Caco-2 (cell line): ENCODE data around the gene MSANTD7. TPM values are rescaled to one million over a fixed set of nuclear protein-coding genes. Genes with fewer than 3 reads are reported as not detected.

Experiments
- BruUV-seq: library from RNA; stranded (reverse); fragments of 400-500 nt; replicated peaks from 2 replicates; lab custom pipeline; 2021; lab: Mats Ljungman, UMichigan
- CTCF ChIA-PET: fragments of 300-600 bp; sonication (Branson Sonifier 250); formaldehyde crosslinking; loops from one replicate; lab custom pipeline; 2022; ENCODE audit warnings: antibody characterized with exemption; lab: Charles Lee
- POLR2A ChIA-PET: fragments of 300-600 bp; sonication (Branson Sonifier 250); formaldehyde crosslinking; loops from one replicate; lab custom pipeline; 2022; ENCODE audit warnings: antibody characterized with exemption; lab: Charles Lee
- DNase-seq, 2 experiments: peaks; one replicate each; pipeline versions ENCODE4 v3.0.0 to v3.0.0-alpha.2; 2020 to 2022
- H3K27me3 ChIP-seq: replicated peaks from 2 replicates; pipeline ENCODE4 v1.6.0; 2011; ENCODE audit warnings: low read length; ENCODE audit not compliant: control insufficient read depth, insufficient read depth
- H3K36me3 ChIP-seq: 2 replicates; pipeline ENCODE4 v1.5.1; 2011; ENCODE audit warnings: low read length; ENCODE audit not compliant: control insufficient read depth, insufficient read depth
- H3K4me1 ChIP-seq: fragments of 250-450 bp; sonication (Bioruptor Pico); 2 replicates; pipeline ENCODE4 v1.5.1; 2020; ENCODE audit warnings: mild to moderate bottlenecking
- H3K4me3 ChIP-seq: 2 replicates; pipeline ENCODE4 v1.5.1; 2011; ENCODE audit warnings: low read depth, mild to moderate bottlenecking, control low read depth, low read length
- H3K9me3 ChIP-seq: fragments of 250-450 bp; sonication (Bioruptor Pico); 2 replicates; pipeline ENCODE4 v1.5.1; 2020; ENCODE audit warnings: mild to moderate bottlenecking, moderate library complexity
- H3K27ac Mint-ChIP-seq: one replicate; pipeline ENCODE4 v1.8.0; 2022; ENCODE audit warnings: mixed read lengths; ENCODE audit not compliant: unreplicated experiment
- H3K27me3 Mint-ChIP-seq: one replicate; pipeline ENCODE4 v1.8.0; 2022; ENCODE audit warnings: mixed read lengths; ENCODE audit not compliant: insufficient read depth, unreplicated experiment
- H3K36me3 Mint-ChIP-seq: one replicate; pipeline ENCODE4 v1.8.0; 2022; ENCODE audit warnings: mild to moderate bottlenecking, mixed read lengths; ENCODE audit not compliant: insufficient read depth, unreplicated experiment
- H3K4me1 Mint-ChIP-seq: one replicate; pipeline ENCODE4 v1.8.0; 2022; ENCODE audit warnings: low read depth, mixed read lengths; ENCODE audit not compliant: unreplicated experiment
- H3K4me3 Mint-ChIP-seq: one replicate; pipeline ENCODE4 v1.8.0; 2022; ENCODE audit warnings: mild to moderate bottlenecking, moderate library complexity, mixed read lengths; ENCODE audit not compliant: unreplicated experiment
- H3K9me3 Mint-ChIP-seq: one replicate; pipeline ENCODE4 v1.8.0; 2022; ENCODE audit warnings: mixed read lengths; ENCODE audit not compliant: unreplicated experiment
- intact Hi-C: fragments of 100-400 bp; cut with micrococcal nuclease; formaldehyde crosslinking; loops from one replicate; pipeline ENCODE4 v1.10.0; 2022; ENCODE audit not compliant: unreplicated experiment
- total RNA-seq: library from RNA; stranded (reverse); gene quantifications from 2 replicates; pipeline ENCODE4 v1.2.3, GENCODE V29; 2022
- TF ChIP-seq, protein P1 (sequence below), 2 experiments: fragments of 200-600 bp in 1 of 2; IDR thresholded peaks; 1 replicate in 1 of 2; 2 replicates in 1 of 2; pipeline versions ENCODE4 v1.5.1 to v1.8.0; 2011 to 2022; ENCODE audit warnings: antibody characterized with exemption in 1 of 2, control low read depth in 1 of 2, inconsistent platforms in 1 of 2, low read depth in 1 of 2, low read length in 1 of 2, mild to moderate bottlenecking in 1 of 2, moderate library complexity in 1 of 2; ENCODE audit not compliant: insufficient read depth in 1 of 2, severe bottlenecking in 1 of 2, unreplicated experiment in 1 of 2

The MSANTD7 gene
- total RNA-seq, 1 experiment from 2014 or later: 30.0 TPM

GRCh38 chr10:14843327-14843988, 5.4 kb downstream of the MSANTD7 start:
- Mint-ChIP-seq H3K36me3 (peaks cover 63% of the 10 kb centered on the region), H3K9me3 (no peaks in the 10 kb centered on the region), H3K27me3 (no peaks in the 10 kb centered on the region), H3K27ac (no peak overlapping the region), H3K4me1 (peaks cover 7% of the 10 kb centered on the region), H3K4me3 (no peak overlapping the region)
- Histone ChIP-seq H3K27me3 (no peaks in the 10 kb centered on the region), H3K9me3 (no peaks in the 10 kb centered on the region), H3K36me3 (peaks cover 3% of the 10 kb centered on the region), H3K4me1 (no peaks in the 10 kb centered on the region), H3K4me3 (no peak overlapping the region)
- TF ChIP-seq, protein P1, sequence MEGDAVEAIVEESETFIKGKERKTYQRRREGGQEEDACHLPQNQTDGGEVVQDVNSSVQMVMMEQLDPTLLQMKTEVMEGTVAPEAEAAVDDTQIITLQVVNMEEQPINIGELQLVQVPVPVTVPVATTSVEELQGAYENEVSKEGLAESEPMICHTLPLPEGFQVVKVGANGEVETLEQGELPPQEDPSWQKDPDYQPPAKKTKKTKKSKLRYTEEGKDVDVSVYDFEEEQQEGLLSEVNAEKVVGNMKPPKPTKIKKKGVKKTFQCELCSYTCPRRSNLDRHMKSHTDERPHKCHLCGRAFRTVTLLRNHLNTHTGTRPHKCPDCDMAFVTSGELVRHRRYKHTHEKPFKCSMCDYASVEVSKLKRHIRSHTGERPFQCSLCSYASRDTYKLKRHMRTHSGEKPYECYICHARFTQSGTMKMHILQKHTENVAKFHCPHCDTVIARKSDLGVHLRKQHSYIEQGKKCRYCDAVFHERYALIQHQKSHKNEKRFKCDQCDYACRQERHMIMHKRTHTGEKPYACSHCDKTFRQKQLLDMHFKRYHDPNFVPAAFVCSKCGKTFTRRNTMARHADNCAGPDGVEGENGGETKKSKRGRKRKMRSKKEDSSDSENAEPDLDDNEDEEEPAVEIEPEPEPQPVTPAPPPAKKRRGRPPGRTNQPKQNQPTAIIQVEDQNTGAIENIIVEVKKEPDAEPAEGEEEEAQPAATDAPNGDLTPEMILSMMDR (IDR thresholded peaks at IDR 0.05; ENCODE audit: insufficient read depth in 1 of 2, low read depth in 1 of 2, low read length in 1 of 2, severe bottlenecking in 1 of 2, unreplicated experiment in 1 of 2): no peak
- BruUV-seq: no TSS peak
- CTCF ChIA-PET: interaction anchor here (0.9 kb wide), 1 partner anchor 9 kb away, joined by 3 read pairs; no protein-coding TSS in a partner anchor
- POLR2A ChIA-PET: no interaction called here
- intact Hi-C loops: no loop called here
- no peak for DNase-seq

DNA sequence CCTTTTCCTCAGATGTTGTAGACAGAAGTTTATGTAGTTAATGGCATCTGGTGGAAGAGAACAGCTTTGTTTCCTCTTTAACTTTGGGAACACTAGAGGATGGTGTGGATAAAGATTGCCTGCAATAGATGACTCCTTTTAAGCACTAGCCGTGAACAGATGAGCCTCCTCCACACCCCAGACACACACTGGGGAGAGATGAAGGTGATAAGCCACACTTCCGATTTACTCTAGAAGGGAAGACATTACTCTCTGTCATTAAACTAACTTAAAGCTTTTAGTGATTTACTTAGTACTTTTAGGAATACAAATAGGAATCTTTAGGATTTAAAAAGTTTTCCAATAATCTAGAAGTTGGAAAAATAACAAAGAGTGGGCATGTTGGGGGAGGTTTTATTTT, 6.8 kb downstream of the MSANTD7 start:
- H3K4me1 Mint-ChIP-seq: no peaks in the 10 kb centered on the region
- Histone ChIP-seq H3K27me3 (no peaks in the 10 kb centered on the region), H3K4me1 (no peaks in the 10 kb centered on the region), H3K4me3 (no peak overlapping the region), H3K36me3 (peaks cover 3% of the 10 kb centered on the region), H3K9me3 (no peaks in the 10 kb centered on the region)
- no TSS peak for BruUV-seq
- H3K27ac Mint-ChIP-seq: no peak overlapping the region
- H3K4me3 Mint-ChIP-seq: no peak overlapping the region
- TF ChIP-seq, protein P1 (IDR thresholded peaks at IDR 0.05; ENCODE audit: insufficient read depth in 1 of 2, low read depth in 1 of 2, low read length in 1 of 2, severe bottlenecking in 1 of 2, unreplicated experiment in 1 of 2): no peak
- H3K27me3 Mint-ChIP-seq: no peaks in the 10 kb centered on the region
- CTCF ChIA-PET: no interaction called here
- POLR2A ChIA-PET: interaction anchor here (0.5 to 0.6 kb wide), 2 partner anchors 32 to 94 kb away, joined by 3 to 5 read pairs; no protein-coding TSS in a partner anchor
- H3K36me3 Mint-ChIP-seq: peaks cover 59% of the 10 kb centered on the region
- DNase-seq: no peak
- intact Hi-C loops: no loop called here
- H3K9me3 Mint-ChIP-seq: no peaks in the 10 kb centered on the region

DNA sequence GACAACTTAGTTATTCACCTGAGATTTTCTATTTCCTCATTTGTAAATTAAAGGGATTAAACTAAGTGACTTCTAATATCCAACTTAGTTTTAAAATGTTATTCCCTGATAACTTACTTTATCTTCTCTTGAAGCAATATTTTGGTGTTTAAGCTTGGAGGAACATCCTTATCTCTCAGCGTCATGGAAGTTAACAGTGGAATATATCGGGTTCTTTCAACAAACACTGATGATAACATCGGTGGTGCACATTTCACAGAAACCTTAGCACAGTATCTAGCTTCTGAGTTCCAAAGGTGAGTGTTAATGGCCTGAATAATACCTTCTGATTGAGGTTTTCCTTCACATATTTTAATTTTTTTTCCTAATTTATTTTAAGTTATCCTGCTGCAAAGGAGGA, 14.1 kb downstream of the MSANTD7 start:
- CTCF ChIA-PET: interaction anchor here (1.1 kb wide), 1 partner anchor 10 kb away, joined by 3 read pairs; no protein-coding TSS in a partner anchor
- POLR2A ChIA-PET: no interaction called here

More for the DNA sequence above, 14.1 kb downstream of the MSANTD7 start:
- Histone ChIP-seq H3K4me1 (no peaks in the 10 kb centered on the region), H3K27me3 (no peaks in the 10 kb centered on the region), H3K9me3 (no peaks in the 10 kb centered on the region), H3K36me3 (peaks cover 1% of the 10 kb centered on the region; the same call in 1 of the 2 replicates), H3K4me3 (no peak overlapping the region)
- peaks cover 54% of the 10 kb centered on the region for H3K36me3 Mint-ChIP-seq
- H3K27me3 Mint-ChIP-seq: no peaks in the 10 kb centered on the region
- TF ChIP-seq, protein P1 (IDR thresholded peaks at IDR 0.05; ENCODE audit: insufficient read depth in 1 of 2, low read depth in 1 of 2, low read length in 1 of 2, severe bottlenecking in 1 of 2, unreplicated experiment in 1 of 2): no peak
- intact Hi-C loops: no loop called here
- no peak for DNase-seq
- no peaks in the 10 kb centered on the region for H3K4me1 Mint-ChIP-seq
- no peak overlapping the region for H3K4me3 Mint-ChIP-seq
- H3K9me3 Mint-ChIP-seq: no peaks in the 10 kb centered on the region
- no TSS peak for BruUV-seq
- H3K27ac Mint-ChIP-seq: no peak overlapping the region
